GM21423 (cell line): ENCODE data around the gene RBM15B.
"Not testable (repeated sequence)": the region's sequence is repeated elsewhere in the genome, so short reads cannot be mapped to it uniquely, and the experiment has no call there.

ENCODE experiments used
- ATAC-seq: cut with Tn5 transposase; IDR thresholded peaks from one replicate; pipeline ENCODE4 v1.9.1; 2021; ENCODE audit warnings: mild to moderate bottlenecking, moderate library complexity; ENCODE audit not compliant: unreplicated experiment

RBM15B gene, protein sequence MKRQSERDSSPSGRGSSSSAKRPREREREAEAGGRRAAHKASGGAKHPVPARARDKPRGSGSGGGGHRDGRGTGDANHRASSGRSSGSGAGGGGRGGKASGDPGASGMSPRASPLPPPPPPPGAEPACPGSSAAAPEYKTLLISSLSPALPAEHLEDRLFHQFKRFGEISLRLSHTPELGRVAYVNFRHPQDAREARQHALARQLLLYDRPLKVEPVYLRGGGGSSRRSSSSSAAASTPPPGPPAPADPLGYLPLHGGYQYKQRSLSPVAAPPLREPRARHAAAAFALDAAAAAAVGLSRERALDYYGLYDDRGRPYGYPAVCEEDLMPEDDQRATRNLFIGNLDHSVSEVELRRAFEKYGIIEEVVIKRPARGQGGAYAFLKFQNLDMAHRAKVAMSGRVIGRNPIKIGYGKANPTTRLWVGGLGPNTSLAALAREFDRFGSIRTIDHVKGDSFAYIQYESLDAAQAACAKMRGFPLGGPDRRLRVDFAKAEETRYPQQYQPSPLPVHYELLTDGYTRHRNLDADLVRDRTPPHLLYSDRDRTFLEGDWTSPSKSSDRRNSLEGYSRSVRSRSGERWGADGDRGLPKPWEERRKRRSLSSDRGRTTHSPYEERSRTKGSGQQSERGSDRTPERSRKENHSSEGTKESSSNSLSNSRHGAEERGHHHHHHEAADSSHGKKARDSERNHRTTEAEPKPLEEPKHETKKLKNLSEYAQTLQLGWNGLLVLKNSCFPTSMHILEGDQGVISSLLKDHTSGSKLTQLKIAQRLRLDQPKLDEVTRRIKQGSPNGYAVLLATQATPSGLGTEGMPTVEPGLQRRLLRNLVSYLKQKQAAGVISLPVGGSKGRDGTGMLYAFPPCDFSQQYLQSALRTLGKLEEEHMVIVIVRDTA

DNA sequence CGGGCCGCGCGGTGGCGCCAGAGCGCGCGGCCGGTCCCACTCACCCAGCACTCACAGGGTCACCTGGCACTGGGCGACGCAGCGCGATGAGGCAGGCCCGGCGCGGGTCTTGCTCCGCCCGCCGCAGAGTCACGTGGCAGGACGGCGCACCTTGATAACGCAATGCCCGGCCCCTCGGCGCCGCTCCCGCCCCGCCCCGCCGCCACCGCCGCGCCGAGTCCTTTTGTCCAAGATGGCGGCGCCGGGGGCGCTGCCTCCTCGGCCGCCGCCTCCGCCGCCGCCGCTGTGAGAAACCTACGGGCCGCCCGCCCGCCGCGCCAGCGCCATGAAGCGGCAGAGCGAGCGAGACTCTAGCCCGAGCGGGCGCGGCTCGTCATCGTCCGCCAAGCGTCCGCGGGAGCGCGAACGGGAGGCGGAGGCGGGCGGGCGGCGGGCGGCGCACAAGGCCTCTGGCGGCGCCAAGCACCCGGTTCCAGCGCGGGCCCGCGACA, at the start of gene RBM15B:
Gene RBM15B, plus strand, starts transcription at position 211 of the 491 bp plus-strand sequence. Its CDS starts 115 bp downstream, at position 326.
- peak; percentile 94 for ATAC-seq

DNA sequence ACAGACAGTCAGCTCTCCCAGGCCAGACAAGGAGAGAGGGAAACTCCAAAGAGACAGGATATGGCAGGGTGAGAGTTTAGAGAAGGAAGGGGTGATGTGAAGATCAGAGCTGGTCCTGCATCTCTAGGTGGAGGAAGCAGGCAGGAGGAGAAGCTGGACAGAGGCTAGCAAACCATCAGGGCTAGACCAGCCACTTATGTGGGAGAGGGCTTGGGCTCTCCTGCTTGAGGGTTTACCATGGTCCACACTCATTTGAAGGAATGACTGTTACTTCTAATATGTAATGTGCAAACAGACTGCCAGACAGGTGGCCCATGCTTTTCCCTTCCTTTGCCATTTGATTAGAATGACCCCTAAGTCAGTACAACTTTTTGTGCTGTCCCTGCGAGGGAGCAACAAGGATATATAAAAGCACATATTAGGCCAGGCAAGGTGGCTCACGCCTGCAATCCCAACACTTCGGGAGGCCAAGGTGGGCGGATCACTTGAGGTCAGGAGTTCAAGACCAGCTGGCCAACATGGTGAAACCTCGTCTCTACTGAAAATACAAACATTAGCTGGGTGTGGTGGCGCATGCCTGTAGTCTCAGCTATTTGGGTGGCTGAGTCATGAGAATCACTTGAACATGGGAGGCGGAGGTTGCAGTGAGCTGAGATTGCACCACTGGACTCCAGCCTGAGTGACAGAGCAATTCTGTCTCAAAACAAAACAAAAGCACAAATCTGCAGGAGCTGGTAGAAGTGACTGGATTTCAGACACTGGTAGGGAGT, 47.0 kb upstream of the RBM15B start:
- no peak for ATAC-seq

DNA sequence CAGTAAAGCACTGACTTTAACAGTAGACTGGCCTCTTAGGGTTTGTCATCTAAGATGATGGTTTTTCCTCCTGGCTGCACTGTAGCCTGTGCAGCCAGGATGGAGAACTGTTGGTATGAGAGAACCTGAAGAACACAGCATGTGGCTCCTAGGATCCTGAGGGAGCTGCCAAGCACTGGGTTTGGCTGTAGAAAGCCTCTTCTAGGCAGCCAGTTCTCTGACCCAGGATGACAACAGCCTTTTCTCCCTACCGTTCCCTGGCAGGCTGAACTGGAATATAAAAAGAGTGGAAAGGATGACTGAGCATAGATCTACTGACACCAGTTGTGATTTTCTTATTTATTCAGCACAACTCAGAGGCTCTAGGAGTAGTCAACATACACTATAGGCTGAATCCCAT, 40.3 kb upstream of the RBM15B start:
- ATAC-seq, result no peak

DNA sequence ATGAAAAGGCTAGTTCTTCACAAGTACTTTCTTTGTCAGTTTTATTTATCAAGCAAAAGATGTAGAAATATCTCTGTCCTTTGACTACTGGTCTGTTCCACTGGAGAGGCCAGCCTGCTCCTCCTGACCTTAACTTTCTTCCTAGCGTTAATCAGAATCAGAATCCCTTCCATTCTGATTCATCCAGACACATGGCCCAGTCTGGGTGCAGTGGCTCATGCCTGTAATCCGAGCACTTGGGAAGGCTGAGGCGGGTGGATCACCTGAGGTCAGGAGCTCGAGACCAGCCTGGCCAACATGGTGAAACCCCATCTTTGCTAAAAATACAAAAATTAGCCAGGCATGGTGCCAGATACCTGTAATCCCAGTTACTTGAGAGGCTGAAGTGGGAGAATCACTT, 38.0 kb upstream of the RBM15B start:
- ATAC-seq, result no peak

DNA sequence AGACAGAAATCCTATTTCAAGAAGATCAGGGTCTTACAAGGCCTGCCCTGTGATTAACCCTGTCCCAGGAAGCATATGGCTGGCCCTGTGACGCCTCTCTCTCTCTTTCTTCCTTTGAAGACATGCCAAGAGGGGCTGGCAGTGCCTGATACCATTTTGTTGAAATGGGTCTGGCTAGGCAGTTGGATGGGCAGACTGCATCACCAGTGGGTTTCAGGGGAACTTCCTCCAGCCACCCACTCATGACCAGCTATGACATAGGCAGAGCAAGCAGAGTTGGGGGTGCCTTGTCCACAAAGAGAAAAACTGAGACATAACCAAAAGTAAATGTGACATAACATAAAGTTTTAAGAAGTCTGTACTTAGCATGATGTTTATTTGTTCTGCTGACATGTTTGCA, 37.4 kb upstream of the RBM15B start:
- ATAC-seq, result no peak

DNA sequence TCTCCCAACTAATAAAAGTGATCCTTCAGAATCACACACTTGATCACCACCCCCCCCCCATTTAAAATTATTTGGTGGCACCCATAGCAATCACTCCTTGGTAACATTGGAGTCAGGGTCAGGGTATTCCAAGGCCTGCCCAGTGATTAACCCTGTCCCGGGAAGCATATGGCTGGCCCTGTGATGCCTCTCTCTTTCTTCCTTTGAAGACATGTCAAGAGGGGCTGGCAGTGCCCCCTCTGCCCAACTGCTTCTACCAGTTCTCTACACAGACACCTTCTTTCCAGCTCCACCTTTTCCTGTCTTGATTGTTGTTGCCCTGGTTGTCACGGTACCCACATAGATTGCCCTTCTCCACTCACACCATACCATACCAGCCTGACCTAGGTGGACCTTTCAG, 36.9 kb upstream of the RBM15B start:
- ATAC-seq, result no peak

DNA sequence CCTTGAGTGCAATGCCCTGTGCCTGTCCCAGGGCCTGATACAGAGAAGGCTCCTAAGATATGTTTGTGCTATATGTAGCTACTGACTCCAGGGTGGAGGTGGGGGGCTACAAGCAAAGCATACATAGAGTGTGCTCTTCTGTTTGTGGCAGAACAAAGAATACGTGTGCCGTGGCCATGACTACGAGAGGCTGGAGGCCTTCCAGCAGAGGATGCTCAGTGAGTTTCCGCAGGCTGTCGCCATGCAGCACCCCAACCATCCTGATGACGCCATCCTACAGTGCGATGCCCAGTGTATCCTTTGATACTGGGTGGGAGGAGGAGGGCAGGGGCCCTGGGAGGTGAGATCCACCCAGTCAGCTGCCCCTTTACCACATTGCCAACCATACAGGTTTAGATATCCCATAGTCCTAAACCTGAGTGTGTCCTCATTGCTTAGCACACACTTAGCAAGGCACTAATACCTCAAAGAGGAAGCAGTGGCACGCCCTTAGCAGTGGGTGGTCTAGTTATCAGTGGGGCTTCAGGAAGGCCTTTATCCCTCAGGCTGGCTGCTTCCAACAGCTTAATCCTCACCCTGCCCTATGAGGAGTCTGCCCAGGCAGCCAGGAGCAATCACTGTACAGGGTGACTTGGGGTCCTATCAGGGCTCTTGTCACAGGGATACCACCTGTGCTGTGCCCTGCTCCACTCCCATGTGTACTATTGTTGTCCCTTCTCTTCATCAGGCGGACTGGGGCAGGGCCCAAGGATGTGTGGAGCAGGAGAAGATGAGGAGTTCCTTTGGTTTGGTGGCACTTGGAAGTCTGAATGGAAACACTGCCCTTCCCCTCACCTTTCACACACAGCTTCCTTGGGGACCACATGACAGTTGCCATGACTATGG, 36.1 kb upstream of the RBM15B start:
- ATAC-seq, result no peak

DNA sequence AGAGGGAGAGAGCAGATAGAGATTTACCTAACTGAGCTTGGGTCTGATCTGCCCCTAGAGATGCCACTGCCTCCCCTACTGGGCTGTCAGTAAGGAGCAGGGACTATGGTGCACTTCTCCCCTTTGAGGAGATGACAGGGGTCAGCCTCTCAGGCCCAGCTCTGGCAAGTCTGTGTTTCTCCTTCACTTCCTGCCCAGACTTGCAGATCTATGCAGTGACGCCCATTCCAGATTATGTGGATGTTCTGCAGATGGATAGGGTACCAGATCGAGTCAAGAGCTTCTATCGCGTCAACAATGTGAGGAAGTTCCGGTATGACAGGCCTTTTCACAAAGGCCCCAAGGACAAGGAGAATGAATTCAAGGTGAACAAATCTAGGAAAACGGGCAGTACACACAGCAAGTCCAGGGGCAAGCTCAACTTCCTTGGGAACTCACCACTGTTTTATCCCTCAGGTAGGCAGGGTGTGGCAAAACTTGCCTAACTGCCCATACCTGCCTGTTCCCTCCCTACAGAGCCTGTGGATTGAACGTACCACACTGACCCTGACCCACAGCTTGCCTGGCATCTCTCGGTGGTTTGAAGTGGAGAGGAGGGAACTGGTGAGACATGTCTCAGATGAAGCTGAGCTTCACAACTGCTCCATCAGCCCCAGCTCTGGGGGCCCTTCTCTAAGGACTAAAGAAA, 35.0 kb upstream of the RBM15B start:
- ATAC-seq, result no peak

DNA sequence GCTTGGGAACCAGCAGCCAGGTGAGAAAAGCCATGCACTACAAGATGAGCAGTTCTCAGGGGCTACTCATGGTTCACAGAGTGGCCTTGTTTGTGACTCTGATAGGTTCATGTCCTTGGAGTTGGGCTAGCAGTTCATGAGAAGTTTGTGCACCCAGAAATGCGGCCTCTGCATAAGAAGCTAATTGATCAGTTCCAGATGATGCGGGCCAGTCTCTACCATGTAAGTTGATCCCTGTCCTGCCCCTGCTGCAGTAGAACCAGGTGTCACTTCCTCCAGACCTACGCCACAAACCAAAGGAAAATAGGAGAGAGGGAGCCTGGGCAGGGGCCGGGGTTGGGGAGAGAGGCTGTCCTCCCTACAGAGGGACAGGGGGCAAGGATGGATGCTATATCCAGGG, 33.2 kb upstream of the RBM15B start:
- ATAC-seq, result no peak

DNA sequence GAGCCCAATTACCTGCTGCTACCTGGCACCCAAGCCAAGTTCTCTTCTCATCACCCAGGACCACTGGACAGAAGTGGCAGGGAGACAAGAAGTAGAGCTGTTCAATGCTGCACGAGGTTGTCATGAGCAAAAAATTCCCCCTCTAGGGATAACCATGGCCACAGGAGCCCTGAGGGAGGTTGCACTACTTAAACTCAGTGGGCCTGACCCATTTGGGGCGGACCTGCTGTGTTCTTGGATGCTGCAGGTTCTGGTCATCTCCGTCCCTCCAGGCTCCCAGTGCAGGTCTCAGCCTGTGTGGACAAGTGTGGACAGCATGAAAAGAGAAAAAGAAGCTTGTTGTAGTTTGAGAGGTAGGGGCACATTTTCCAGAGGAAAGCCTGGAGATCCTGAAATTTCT, 32.1 kb upstream of the RBM15B start:
- no peak for ATAC-seq

DNA sequence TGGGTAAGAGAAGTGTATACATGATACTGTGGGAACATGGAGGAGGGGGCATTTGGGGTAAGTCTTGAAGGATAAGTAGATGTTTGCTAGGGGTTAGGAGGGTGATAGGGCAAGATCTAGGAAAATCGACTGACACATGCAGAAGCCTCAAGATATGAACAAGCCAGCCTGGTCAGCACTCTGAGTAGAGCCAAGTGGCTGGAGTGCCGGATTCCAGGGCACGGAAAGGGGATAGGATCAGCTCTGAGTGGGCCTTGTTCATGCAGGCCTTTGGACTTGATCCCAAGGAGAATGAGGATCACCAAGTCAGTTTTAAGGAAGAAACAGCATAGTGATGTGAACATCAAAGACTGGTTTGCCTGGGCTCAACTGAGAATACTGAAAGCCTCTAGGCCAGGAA, 30.3 kb upstream of the RBM15B start:
- ATAC-seq, result no peak

DNA sequence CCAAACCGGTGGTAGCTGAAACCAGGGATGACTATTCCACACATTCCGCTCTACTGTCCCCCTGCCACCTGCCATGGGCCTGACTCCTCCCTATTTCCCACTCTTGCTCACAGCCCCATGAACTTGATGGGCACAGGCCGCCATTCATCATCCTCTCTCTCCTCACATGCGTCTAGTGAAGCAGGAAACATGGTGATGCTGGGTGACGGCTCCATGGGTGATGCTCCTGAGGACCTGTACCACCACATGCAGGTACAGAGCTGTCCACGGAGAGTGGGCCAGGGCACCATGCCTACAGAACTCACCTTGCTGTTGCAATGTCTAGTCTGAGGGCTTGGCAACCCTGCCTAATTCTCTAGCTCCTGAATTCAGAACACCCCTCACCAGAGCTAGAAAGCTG, 29.3 kb upstream of the RBM15B start:
- no peak for ATAC-seq

DNA sequence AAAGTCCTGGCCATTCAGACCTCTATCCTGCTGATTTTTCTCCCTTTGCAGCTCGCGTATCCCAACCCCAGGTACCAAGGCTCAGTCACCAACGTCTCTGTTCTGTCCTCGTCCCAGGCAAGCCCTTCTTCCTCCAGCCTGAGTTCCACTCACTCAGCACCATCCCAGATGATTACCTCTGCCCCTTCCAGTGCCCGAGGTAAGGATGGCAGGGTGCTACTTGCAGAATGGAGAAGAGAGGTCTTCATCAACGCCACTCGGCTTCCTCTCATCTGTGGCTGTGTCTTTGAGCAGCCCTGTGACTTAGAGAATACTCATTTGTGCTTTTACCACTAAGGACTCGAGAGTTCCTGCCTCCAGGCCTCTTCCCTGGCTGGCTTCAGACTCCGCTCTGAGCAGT, 28.6 kb upstream of the RBM15B start:
- ATAC-seq, result no peak

DNA sequence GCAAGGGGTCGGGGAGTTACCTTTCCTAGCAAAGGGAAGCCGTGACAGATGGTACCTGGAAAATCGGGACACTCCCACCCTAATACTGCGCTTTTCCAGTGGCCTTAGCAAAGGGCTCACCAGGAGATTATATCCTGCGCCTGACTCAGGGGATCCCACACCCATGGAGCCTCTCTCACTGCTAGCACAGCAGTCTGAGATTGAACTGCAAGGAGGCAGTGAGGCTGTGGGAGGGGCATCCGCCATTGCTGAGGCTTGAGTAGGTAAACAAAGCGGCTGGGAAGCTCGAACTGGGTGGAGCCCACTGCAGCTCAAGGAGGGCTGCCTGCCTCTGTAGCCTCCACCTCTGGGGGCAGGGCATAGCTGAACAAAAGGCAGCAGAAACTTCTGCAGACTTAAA, 22.8 kb upstream of the RBM15B start:
- ATAC-seq, result not testable (repeated sequence)

DNA sequence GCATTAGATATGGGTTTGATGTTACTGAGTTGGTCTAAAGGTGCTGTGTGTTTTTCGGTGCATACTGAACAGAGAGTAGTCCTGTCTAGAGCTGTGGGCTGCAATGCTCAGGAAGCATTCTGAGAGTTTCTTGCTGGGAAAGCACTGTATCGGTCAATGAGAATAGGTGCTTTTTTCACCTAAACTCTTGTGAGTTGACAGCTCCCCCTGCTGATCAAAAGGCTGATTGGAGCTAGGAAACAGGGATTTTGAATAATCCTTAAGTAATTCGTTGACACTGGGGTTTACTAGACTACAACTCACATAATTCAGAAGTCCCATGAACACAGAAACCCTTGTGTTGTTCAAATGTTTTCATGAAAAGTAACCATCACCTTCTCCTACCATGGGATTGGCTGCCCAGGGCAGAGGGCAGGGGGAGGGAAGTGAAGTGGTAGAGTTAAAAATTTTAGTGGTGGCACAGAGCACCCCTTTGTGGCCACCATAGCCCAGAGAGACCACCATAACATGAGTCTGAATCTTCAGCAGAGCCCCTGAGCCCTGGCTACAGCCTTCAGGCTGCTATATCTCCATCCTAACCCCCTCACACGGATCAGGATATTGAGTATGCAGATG, 19.0 kb upstream of the RBM15B start:
- no peak for ATAC-seq

DNA sequence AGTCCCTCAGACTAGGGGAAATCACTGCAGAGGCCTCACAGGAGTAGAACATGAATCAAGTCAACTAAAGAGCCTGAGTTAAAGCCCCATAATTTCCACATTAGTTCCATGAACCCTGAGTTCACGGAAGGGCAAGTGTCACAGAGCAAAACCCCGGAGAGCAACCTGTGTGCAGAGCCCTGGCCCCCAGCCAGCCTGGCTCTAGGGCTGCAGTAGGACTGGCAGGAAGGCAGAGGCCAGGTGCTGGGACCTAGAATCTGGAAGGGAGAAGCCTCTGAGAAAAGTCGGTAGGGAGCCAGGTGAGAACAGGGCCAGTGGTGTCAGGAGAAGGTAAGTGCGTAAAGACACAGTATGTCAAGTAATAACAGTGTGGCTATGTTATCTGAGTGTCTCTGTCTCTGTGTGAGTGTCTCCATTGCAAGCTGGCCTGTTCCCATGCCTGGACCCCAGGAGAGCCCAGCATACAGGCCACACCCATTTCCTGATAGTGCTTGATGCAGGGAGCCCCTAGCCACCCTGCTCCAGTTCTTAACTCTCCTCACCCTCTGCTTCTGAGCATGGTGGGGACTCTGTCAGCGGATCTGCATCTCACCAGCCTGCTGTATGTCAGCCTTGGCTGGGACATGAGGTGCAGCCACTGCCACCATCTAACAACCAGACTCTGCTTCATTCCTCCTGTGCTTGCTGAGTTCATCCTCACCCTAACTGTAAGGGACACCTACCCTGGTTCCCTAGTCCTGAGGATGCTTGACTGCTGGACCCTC, 17.2 kb upstream of the RBM15B start:
- ATAC-seq, result no peak

DNA sequence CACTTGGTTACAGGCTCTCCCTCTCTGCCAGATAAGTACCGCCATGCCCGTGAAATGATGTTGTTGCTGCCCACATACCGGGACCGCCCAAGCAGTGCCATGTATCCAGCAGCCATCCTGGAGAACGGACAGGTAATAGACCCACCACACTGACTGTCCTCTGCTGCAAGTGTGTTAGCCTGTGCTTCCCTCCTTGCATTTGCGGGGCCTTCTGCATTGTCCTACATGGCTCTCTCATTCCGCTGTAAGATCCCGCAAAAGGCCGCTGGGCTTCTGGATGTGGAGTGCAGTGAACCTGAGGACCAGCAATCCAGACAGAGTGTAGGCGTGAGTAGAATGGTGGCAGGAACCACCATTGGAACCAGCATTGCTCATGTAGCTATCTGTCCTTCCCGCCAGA, 16.6 kb upstream of the RBM15B start:
- no peak for ATAC-seq

DNA sequence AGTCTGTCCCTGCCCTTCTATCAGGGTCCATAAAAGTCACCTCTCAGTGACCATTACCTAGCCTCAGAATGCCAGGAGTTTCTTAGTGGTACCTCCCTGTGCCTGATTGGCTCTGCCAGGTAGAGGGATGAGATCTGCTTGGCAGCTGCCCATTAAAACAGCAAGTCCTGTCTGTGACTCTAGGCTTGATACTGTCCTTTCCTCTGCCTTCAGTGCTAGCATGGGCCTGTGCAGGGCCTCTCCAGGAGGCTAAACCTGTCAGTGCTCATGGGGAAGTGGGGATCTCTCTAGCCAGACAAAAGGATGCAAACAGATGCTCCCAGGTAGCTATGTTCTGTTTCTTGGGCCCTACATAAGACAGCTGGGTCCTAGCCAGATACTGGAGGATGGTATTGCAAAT, 15.9 kb upstream of the RBM15B start:
- no peak for ATAC-seq
